Fibroblast of lung (primary cell): ENCODE data around the gene CCDC154. TPM values are rescaled to one million over a fixed set of nuclear protein-coding genes. Genes with fewer than 3 reads are reported as not detected.

Source experiments
- DNase-seq, 2 donors: peaks; one replicate each; pipeline versions ENCODE4 v3.0.0 to v3.0.0-alpha.2; 2010; ENCODE audit warnings: low read depth in 2 of 2
- H2AFZ ChIP-seq: 2 replicates; pipeline ENCODE4 v1.5.1; 2012; ENCODE audit warnings: low read length, control low read depth, inconsistent platforms
- H3K27ac ChIP-seq: 2 replicates; pipeline ENCODE4 v1.5.1; 2011; ENCODE audit warnings: low read length, control low read depth; ENCODE audit not compliant: insufficient read depth
- H3K27me3 ChIP-seq: 2 replicates; pipeline ENCODE4 v1.5.1; 2011; ENCODE audit warnings: mild to moderate bottlenecking, low read length; ENCODE audit not compliant: control insufficient read depth, insufficient read depth
- H3K36me3 ChIP-seq: 2 replicates; pipeline ENCODE4 v1.5.1; 2011; ENCODE audit warnings: low read length; ENCODE audit not compliant: control insufficient read depth, insufficient read depth
- H3K4me1 ChIP-seq: 2 replicates; pipeline ENCODE4 v1.5.1; 2011; ENCODE audit warnings: low read length; ENCODE audit not compliant: control insufficient read depth, insufficient read depth; ENCODE audit errors: extremely low read depth
- H3K4me2 ChIP-seq: 2 replicates; pipeline ENCODE4 v1.5.1; 2011; ENCODE audit warnings: low read length, control low read depth; ENCODE audit not compliant: insufficient read depth; ENCODE audit errors: extremely low read depth
- H3K4me3 ChIP-seq, 4 experiments: fragments of 200-600 bp in 1 of 4; sonication (generic) in 1 of 4; replicated peaks in 1 of 4; 2 replicates each; pipeline ENCODE4 v1.5.1; 2011 to 2016; ENCODE audit warnings: low read length in 4 of 4, low read depth in 3 of 4, mild to moderate bottlenecking in 3 of 4, control low read depth in 2 of 4, inconsistent platforms in 1 of 4, mixed read lengths in 1 of 4; ENCODE audit not compliant: insufficient read depth in 1 of 4; ENCODE audit errors: control extremely low read depth in 1 of 4
- H3K79me2 ChIP-seq: 2 replicates; pipeline ENCODE4 v1.5.1; 2012; ENCODE audit warnings: mild to moderate bottlenecking, low read length, inconsistent platforms; ENCODE audit not compliant: control insufficient read depth, insufficient read depth
- H3K9ac ChIP-seq: 2 replicates; pipeline ENCODE4 v1.5.1; 2011; ENCODE audit warnings: mild to moderate bottlenecking, low read length, control low read depth; ENCODE audit not compliant: insufficient read depth
- H3K9me3 ChIP-seq: 2 replicates; pipeline ENCODE4 v1.5.1; 2012; ENCODE audit warnings: low read depth, low read length; ENCODE audit not compliant: control insufficient read depth, insufficient read depth
- H4K20me1 ChIP-seq: 2 replicates; pipeline ENCODE4 v1.5.1; 2011; ENCODE audit warnings: low read length; ENCODE audit not compliant: control insufficient read depth, insufficient read depth; ENCODE audit errors: extremely low read depth
- CTCF ChIP-seq, 2 donors: IDR thresholded peaks in 1 of 2; conservative IDR thresholded peaks in 1 of 2; 1 replicate in 1 of 2; 2 replicates in 1 of 2; pipeline ENCODE4 v1.5.1; 2011 to 2012; ENCODE audit warnings: low read length in 2 of 2, control low read depth in 1 of 2, inconsistent platforms in 1 of 2, low read depth in 1 of 2, mild to moderate bottlenecking in 1 of 2
- EZH2 ChIP-seq: IDR thresholded peaks from 2 replicates; pipeline ENCODE4 v1.5.1; 2012; ENCODE audit warnings: low read length, control low read depth, mild to moderate bottlenecking; ENCODE audit errors: missing control alignments
- polyA minus RNA-seq: library from RNA; depleted of rRNA, polyadenylated mRNA; stranded (reverse); fragments of >200 nt; gene quantifications from 2 replicates; pipeline ENCODE4 v1.2.3, GENCODE V29; 2011; ENCODE audit warnings: low replicate concordance
- polyA plus RNA-seq, 2 donors: library from polyadenylated mRNA; depleted of rRNA in 1 of 2; stranded (reverse) in 1 of 2; unstranded in 1 of 2; fragments of >200 nt; gene quantifications; 2 replicates each; pipeline ENCODE4 v1.2.1, GENCODE V29; 2011 to 2012; ENCODE audit warnings: missing spikeins in 1 of 2
- total RNA-seq: library from RNA; depleted of rRNA; stranded (reverse); fragments of >200 nt; gene quantifications from 2 replicates; pipeline ENCODE4 v1.2.1, GENCODE V29; 2014

Gene CCDC154
- total RNA-seq: 0.50 and 0.51 TPM in 2 replicates
- 0.02 and 0.08 TPM in 2 replicates for polyA plus RNA-seq
- polyA plus RNA-seq (2012): 0.07 and 0.26 TPM in 2 replicates
- polyA minus RNA-seq: not detected in 2 replicates

- Histone ChIP-seq H3K9me3 (no peaks in the 10 kb centered on the region), H3K27ac (no peak within 1 kb of the TSS), H2AFZ (no peak within 1 kb of the TSS), H3K4me1 (no peaks in the 10 kb centered on the region), H3K4me2 (no peak within 1 kb of the TSS), H4K20me1 (no peaks in the 10 kb centered on the region), H3K79me2 (no peaks in the 10 kb centered on the region), H3K4me3 (no peak within 1 kb of the TSS), H3K27me3 (no peaks in the 10 kb centered on the region), H3K9ac (no peak within 1 kb of the TSS), H3K36me3 (peaks cover 11% of the 10 kb centered on the region)
- DNase-seq: no peak
- TF ChIP-seq EZH2 (no peak), CTCF (conservative IDR thresholded peaks at IDR 0.05 in 1 of 2, IDR thresholded peaks at IDR 0.05 in 1 of 2; ENCODE audit: low read depth in 1 of 2, low read length in 2 of 2) (no peak)
Measured at GRCh38 chr16:1443980-1444729, at the start of gene CCDC154. Gene CCDC154, minus strand, starts transcription at chr16:1444556. Its CDS starts 234 bp downstream, at chr16:1444322.

- TF ChIP-seq CTCF (conservative IDR thresholded peaks at IDR 0.05 in 1 of 2, IDR thresholded peaks at IDR 0.05 in 1 of 2; ENCODE audit: low read depth in 1 of 2, low read length in 2 of 2) (no peak), EZH2 (no peak)
- peak overlapping the region; percentile 91 for H3K27ac ChIP-seq
- no peak for DNase-seq
Measured at GRCh38 chr16:1493746-1494094, 49.4 kb upstream of the CCDC154 start.

GRCh38 chr16:1492923-1493745 lies 48.8 kb upstream of the CCDC154 start, which contains the start of gene TELO2:
Gene TELO2, plus strand, starts transcription at chr16:1493360. Its CDS starts 922 bp downstream, at chr16:1494282.
- Histone ChIP-seq H3K27ac (peak within 1 kb of the TSS; percentile 91), H3K4me1 (no peaks in the 10 kb centered on the region), H3K4me2 (peak within 1 kb of the TSS; percentile 99), H3K9ac (peak within 1 kb of the TSS; percentile 99), H3K36me3 (peaks cover 7% of the 10 kb centered on the region), H3K4me3 (peak within 1 kb of the TSS; percentile 63 to 89 (median 84)), H4K20me1 (no peaks in the 10 kb centered on the region), H3K9me3 (no peaks in the 10 kb centered on the region), H3K27me3 (no peaks in the 10 kb centered on the region), H2AFZ (peak within 1 kb of the TSS; percentile 99), H3K79me2 (peaks cover 12% of the 10 kb centered on the region)
- DNase-seq: peak; percentile 63 to 82
- no peak for TF ChIP-seq EZH2
- no peak for TF ChIP-seq CTCF (conservative IDR thresholded peaks at IDR 0.05 in 1 of 2, IDR thresholded peaks at IDR 0.05 in 1 of 2; ENCODE audit: low read depth in 1 of 2, low read length in 2 of 2)

More at GRCh38 chr16:1493746-1494094, 49.4 kb upstream of the CCDC154 start:
- Histone ChIP-seq H2AFZ (peak overlapping the region; percentile 49), H3K9me3 (no peaks in the 10 kb centered on the region), H3K4me2 (peak overlapping the region; percentile 99), H3K36me3 (peaks cover 7% of the 10 kb centered on the region), H3K27me3 (no peaks in the 10 kb centered on the region), H4K20me1 (no peaks in the 10 kb centered on the region), H3K4me3 (peak overlapping the region; percentile 63 to 89 (median 84)), H3K9ac (peak overlapping the region; percentile 99), H3K79me2 (peaks cover 12% of the 10 kb centered on the region), H3K4me1 (no peaks in the 10 kb centered on the region)
